Pancreas (tissue), 10 donors: ENCODE data around the gene MEF2C. TPM values are rescaled to one million over a fixed set of nuclear protein-coding genes. Genes with fewer than 3 reads are reported as not detected.

Experiments used
- ATAC-seq, 4 donors: fragments of 200-7000 bp; cut with Tn5 transposase; one replicate each; pipeline versions ENCODE4 v1.8.0 to v1.9.1; 2020; ENCODE audit warnings: mild to moderate bottlenecking in 4 of 4, moderate library complexity in 4 of 4
- DNase-seq, 6 donors: peaks; one replicate each; pipeline ENCODE4 v3.0.0-alpha.2; 2020
- FAIRE-seq: peaks from 2 replicates; lab custom pipeline; 2012; peaks lifted over from hg19 to GRCh38; lab: Jason Lieb, UNC
- H3K27ac ChIP-seq, 4 donors: fragments of 200-600 bp; sonication (generic); 1 replicate in 3 of 4; 2 replicates in 1 of 4; pipeline versions ENCODE4 v1.5.0 to v1.8.0; 2020
- H3K27me3 ChIP-seq, 4 donors: fragments of 200-600 bp; one replicate each; pipeline ENCODE4 v1.8.0; 2021
- H3K36me3 ChIP-seq, 3 donors: fragments of 200-600 bp; sonication (generic) in 1 of 3; one replicate each; pipeline versions ENCODE4 v1.5.0 to v1.8.0; 2020 to 2021
- H3K4me1 ChIP-seq, 3 donors: fragments of 200-600 bp; one replicate each; pipeline ENCODE4 v1.8.0; 2021
- H3K4me3 ChIP-seq, 4 donors: fragments of 200-600 bp; sonication (generic) in 2 of 4; one replicate each; pipeline versions ENCODE4 v1.5.0 to v1.8.0; 2020 to 2021
- H3K9me3 ChIP-seq, 4 donors: fragments of 200-600 bp; one replicate each; pipeline ENCODE4 v1.8.0; 2021
- WGBS, 2 donors: extraction: QIAGEN DNeasy Blood & Tissue Kit; methylation state at CpG; one replicate each; pipeline ENCODE4 v1.1.7; 2013; 5-methylcytosine and 5-hydroxymethylcytosine counted together
- intact Hi-C, 3 donors: fragments of 100-400 bp; cut with DNase I; formaldehyde crosslinking; loops; one replicate each; pipeline versions ENCODE4 v1.11.1 to v1.14.2; 2022
- polyA plus RNA-seq, 2 donors: library from polyadenylated mRNA; stranded (reverse); fragments of 200-250 nt; gene quantifications; one replicate each; pipeline ENCODE4 v1.2.3, GENCODE V29; 2013
- total RNA-seq, 6 donors: library from RNA; stranded (reverse); fragmentation: NEBNext Ultra II Directional in 4 of 6; extraction: Animal tissue kit (Norgen Biotek cat#: 25700) in 4 of 6; gene quantifications; one replicate each; pipeline versions ENCODE4 v1.2.1 to v1.2.4, GENCODE V29; 2021 to 2023
- TF ChIP-seq, protein P1 (sequence below), 4 donors: fragments of 200-600 bp; sonication (generic) in 3 of 4; IDR thresholded peaks; one replicate each; pipeline versions ENCODE4 v1.5.0 to v1.8.0; 2021; ENCODE audit warnings: antibody characterized with exemption in 4 of 4
- donor health status: healthy with polysubstance abuse.
- donor health status: DM: no; HTN: no; CAD: no; lungs with moderate emphysema.
- donor health status: DM: no; HTN: no; CAD: no.
- donor health status: control.
- donor health status: control.
- donor health status: Bipolar disorder and iron deficiency.
- donor health status: DM: yes; HTN: yes; CAD: no.
- donor health status: DM: no; HTN: no; CAD: no.
- donor health status: DM: no; HTN: no; CAD: no.
- donor health status: DM: yes; HTN: yes; CAD: no.

Gene MEF2C
- total and polyA plus RNA-seq, 8 donors, result 1.5 to 19.9 (median 4.8) TPM

DNA sequence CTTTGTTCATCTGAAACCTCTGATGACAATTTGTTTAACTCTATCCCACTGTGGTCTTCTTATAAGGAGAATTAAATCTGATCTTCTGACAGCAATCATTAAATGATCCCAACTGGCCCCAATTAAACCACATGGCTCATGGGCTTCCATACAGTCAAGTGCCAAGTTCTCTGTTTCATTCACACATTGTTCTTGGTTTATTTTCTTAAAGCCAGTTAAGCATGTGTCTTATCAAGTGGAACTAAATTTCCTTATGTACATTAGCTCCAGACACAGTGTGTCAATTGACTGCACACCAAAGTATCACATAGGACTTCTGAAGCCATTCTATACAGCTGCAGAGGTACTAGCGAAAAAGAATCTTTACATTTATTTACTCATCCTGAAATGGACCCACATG is 51.2 kb downstream of the MEF2C start:
- intact Hi-C loops, result no loop called here
- no peak for ATAC-seq
- FAIRE-seq, result no peak

DNA sequence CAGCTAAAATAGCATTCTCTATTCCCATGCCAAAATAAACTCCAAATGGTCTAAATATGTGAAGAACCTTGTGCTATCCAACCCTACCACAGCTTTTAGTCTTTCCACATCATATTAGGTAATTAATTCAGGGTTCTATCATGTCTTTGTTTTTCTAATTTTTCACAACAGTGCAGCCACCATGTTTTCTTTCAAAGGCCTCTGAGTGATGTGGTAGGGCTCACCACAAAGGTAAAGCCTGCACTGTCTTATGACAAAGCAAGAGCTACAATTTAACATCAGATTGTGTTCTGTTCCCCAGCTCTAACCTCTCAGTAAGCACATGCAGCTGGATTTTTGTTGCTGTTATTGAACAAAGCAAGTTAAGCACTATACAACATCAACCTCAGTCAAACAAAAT is 52.4 kb downstream of the MEF2C start:
- intact Hi-C loops, result no loop called here

More for the DNA sequence above, 51.2 kb downstream of the MEF2C start:
- TF ChIP-seq, protein P1, sequence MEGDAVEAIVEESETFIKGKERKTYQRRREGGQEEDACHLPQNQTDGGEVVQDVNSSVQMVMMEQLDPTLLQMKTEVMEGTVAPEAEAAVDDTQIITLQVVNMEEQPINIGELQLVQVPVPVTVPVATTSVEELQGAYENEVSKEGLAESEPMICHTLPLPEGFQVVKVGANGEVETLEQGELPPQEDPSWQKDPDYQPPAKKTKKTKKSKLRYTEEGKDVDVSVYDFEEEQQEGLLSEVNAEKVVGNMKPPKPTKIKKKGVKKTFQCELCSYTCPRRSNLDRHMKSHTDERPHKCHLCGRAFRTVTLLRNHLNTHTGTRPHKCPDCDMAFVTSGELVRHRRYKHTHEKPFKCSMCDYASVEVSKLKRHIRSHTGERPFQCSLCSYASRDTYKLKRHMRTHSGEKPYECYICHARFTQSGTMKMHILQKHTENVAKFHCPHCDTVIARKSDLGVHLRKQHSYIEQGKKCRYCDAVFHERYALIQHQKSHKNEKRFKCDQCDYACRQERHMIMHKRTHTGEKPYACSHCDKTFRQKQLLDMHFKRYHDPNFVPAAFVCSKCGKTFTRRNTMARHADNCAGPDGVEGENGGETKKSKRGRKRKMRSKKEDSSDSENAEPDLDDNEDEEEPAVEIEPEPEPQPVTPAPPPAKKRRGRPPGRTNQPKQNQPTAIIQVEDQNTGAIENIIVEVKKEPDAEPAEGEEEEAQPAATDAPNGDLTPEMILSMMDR (IDR thresholded peaks at IDR 0.05), result no peak
- Histone ChIP-seq H3K4me1 (peaks cover 0 to under 1% (median 0%) of the 10 kb centered on the region in 3 donors), H3K27me3 (no peaks in the 10 kb centered on the region), H3K9me3 (no peaks in the 10 kb centered on the region), H3K27ac (no peak overlapping the region), H3K36me3 (no peaks in the 10 kb centered on the region), H3K4me3 (no peak overlapping the region)
- DNase-seq, result no peak
- 68 to 72% methylated on average over 1 of the region's 1 CpG for WGBS, 2 donors

DNA sequence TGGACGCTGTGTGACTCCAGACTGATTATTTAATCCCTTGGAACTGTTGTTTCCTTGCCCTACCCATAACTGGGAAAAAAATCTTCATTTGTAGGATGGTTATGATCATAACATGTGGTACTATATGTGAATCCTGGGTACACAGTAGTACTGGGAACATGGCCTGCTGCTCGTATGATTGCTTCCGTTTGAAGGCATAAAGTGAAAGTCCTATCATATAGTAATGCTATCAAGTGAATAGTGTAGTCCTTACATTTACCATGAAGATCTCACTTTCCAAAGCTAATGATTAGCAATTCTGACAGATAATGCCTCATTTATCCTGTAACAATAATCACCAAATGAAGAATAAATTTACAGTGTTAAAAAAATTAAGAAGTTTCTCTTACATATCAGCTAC is 53.2 kb downstream of the MEF2C start:
- intact Hi-C loops, result no loop called here
- H3K4me1 ChIP-seq, result peaks cover 1 to 4% (median 4%) of the 10 kb centered on the region in 3 donors

More for the DNA sequence above, 52.4 kb downstream of the MEF2C start:
- no peak for FAIRE-seq
- Histone ChIP-seq H3K27ac (no peak overlapping the region), H3K9me3 (no peaks in the 10 kb centered on the region), H3K4me1 (peaks cover 0 to 4% (median 0%) of the 10 kb centered on the region in 3 donors), H3K36me3 (no peaks in the 10 kb centered on the region), H3K27me3 (no peaks in the 10 kb centered on the region), H3K4me3 (no peak overlapping the region)
- TF ChIP-seq, protein P1 (IDR thresholded peaks at IDR 0.05), result no peak
- no peak for DNase-seq
- ATAC-seq, result no peak

DNA sequence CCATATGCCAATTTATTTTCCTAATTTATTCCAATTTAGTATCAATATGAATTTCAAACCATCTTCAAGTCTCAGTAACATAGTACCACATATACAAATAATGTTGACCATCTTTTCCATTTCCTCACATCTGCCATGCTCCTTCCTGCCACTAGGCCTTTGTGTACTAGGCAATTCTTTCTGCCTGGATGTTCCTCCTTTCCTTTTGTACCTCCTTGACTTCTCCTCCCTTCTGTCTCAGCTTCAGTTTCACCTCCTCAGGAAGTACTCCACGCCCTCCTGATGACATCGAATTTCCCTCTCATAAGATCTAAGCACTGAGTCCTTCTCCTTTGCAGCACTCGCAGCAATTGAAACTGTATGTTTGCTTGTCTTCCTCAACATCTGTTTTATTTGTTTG is 53.9 kb downstream of the MEF2C start:
- peak in 2 of 4 donors; percentile 9 to 12 for ATAC-seq
- DNase-seq, result no peak
- Histone ChIP-seq H3K4me3 (no peak overlapping the region), H3K9me3 (no peaks in the 10 kb centered on the region), H3K27me3 (no peaks in the 10 kb centered on the region), H3K36me3 (no peaks in the 10 kb centered on the region), H3K27ac (peak overlapping the region in 1 of 4 donors; percentile 31), H3K4me1 (peaks cover 4 to 9% (median 9%) of the 10 kb centered on the region in 3 donors)
- FAIRE-seq, result no peak
- intact Hi-C loops, result no loop called here
- TF ChIP-seq, protein P1 (IDR thresholded peaks at IDR 0.05), result no peak
- WGBS, 2 donors, result 86 to 88% methylated on average over 3 of the region's 3 CpGs

More for the DNA sequence above, 53.2 kb downstream of the MEF2C start:
- FAIRE-seq, result no peak
- TF ChIP-seq, protein P1 (IDR thresholded peaks at IDR 0.05), result no peak
- Histone ChIP-seq H3K27me3 (no peaks in the 10 kb centered on the region), H3K4me3 (no peak overlapping the region), H3K27ac (peak overlapping the region in 1 of 4 donors; percentile 31), H3K36me3 (no peaks in the 10 kb centered on the region), H3K9me3 (no peaks in the 10 kb centered on the region)
- 74 to 84% methylated on average over 3 of the region's 3 CpGs for WGBS, 2 donors
- ATAC-seq, result no peak
- no peak for DNase-seq

DNA sequence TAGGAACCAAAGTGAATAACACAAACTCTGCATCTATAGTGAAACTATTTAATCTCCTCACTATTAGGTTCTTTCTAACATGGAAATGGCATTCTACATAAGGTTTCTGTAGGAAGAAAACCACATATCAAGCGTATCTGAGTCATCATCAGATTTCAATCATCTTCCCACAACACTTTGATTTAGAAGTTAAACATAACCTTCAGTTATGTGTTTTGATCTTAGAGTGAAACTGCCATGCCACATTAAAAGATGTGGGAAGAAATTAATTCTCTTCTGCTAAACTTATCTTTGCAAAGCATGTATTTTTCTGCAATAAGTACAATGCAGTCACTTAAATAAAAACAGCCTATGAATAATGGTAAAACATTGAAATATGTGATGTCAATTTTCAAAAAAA is 55.0 kb downstream of the MEF2C start:
- WGBS, 2 donors, result 87 to 88% methylated on average over 1 of the region's 1 CpG
- peak overlapping the region in 2 of 4 donors; percentile 27 to 28 for H3K27ac ChIP-seq
- H3K36me3 ChIP-seq, result no peaks in the 10 kb centered on the region
- peaks cover 4 to 11% (median 9%) of the 10 kb centered on the region in 3 donors for H3K4me1 ChIP-seq
- ATAC-seq, result no peak
- no peaks in the 10 kb centered on the region for H3K9me3 ChIP-seq
- TF ChIP-seq, protein P1 (IDR thresholded peaks at IDR 0.05), result no peak
- no peak for FAIRE-seq
- no peak for DNase-seq
- no peaks in the 10 kb centered on the region for H3K27me3 ChIP-seq
- no peak overlapping the region for H3K4me3 ChIP-seq
- intact Hi-C loops, result no loop called here
